K562 (cell line): ENCODE results near the gene CD4. TPM values are rescaled to one million over a fixed set of nuclear protein-coding genes. Genes with fewer than 3 reads are reported as not detected.

Experiments
- PHF8 ChIP-seq: fragments of 200-600 bp; sonication (generic); IDR thresholded peaks from 2 replicates; pipeline ENCODE4 v1.6.1; 2012; ENCODE audit warnings: mixed run types, mild to moderate bottlenecking, inconsistent platforms, low read length, moderate library complexity, borderline replicate concordance
- SAP30 ChIP-seq: fragments of 200-600 bp; sonication (generic); IDR thresholded peaks from 2 replicates; pipeline ENCODE4 v1.6.1; 2012; ENCODE audit warnings: borderline replicate concordance, low read depth, mild to moderate bottlenecking, moderate library complexity, low read length, control low read depth, inconsistent platforms; ENCODE audit not compliant: insufficient read depth, poor library complexity, severe bottlenecking
- TSC22D4 ChIP-seq: fragments of 450-650 bp; IDR thresholded peaks from 2 replicates; pipeline ENCODE4 v1.6.1; 2016; ENCODE audit warnings: missing genetic modification characterization, missing biosample characterization, control low read depth
- ZNF3 ChIP-seq: fragments of 250-450 bp; sonication (Bioruptor Pico); IDR thresholded peaks from 2 replicates; pipeline ENCODE4 v1.5.0; 2021; ENCODE audit warnings: mild to moderate bottlenecking, moderate library complexity
- ZNF695 ChIP-seq: fragments of 450-650 bp; formaldehyde crosslinking; IDR thresholded peaks from 2 replicates; pipeline ENCODE4 v1.4.0; 2020; ENCODE audit warnings: mild to moderate bottlenecking, moderate library complexity
- polyA plus RNA-seq, 8 experiments: library from polyadenylated mRNA; depleted of rRNA in 4 of 8; stranded (reverse) in 5 of 8; unstranded in 3 of 8; fragments of >200 nt; fragmentation: Nextera tagmentation in 2 of 8; fragmentation: Illumina TruSeq in 1 of 8; extraction: Ambion mirVana in 2 of 8; extraction: Trizol in 1 of 8; gene quantifications; 2 replicates each; pipeline versions ENCODE4 v1.2.1 to v1.2.3, GENCODE V29; 2011 to 2014; ENCODE audit warnings: inconsistent platforms in 1 of 8, missing spikeins in 1 of 8
- total RNA-seq, 7 experiments: library from RNA; depleted of rRNA in 6 of 7; stranded (reverse); fragments of >200 nt in 6 of 7; fragmentation: Illumina TruSeq in 2 of 7; extraction: Trizol in 2 of 7; gene quantifications; 2 replicates each; pipeline versions ENCODE4 v1.2.1 to v1.2.3, GENCODE V29; 2011 to 2021; ENCODE audit warnings: low replicate concordance in 1 of 7
- TF ChIP-seq, protein P1 (sequence below): fragments of 200-600 bp; sonication (generic); IDR thresholded peaks from one replicate; pipeline ENCODE4 v1.6.1; 2012; ENCODE audit warnings: mild to moderate bottlenecking, low read depth, low read length, inconsistent platforms
- TF ChIP-seq, protein P2 (sequence below): fragments of 450-650 bp; conservative IDR thresholded peaks from 2 replicates; pipeline ENCODE4 v1.6.1; 2016; ENCODE audit warnings: missing genetic modification characterization, low read depth, mild to moderate bottlenecking, control low read depth, missing compliant biosample characterization
- TF ChIP-seq, protein P3 (sequence below): fragments of 200-800 bp; sonication (Bioruptor generic); IDR thresholded peaks from 2 replicates; pipeline ENCODE4 v1.6.1; 2017; ENCODE audit warnings: missing genetic modification characterization, missing compliant biosample characterization
- TF ChIP-seq, protein P4 (sequence below): IDR thresholded peaks from 2 replicates; pipeline ENCODE4 v1.6.1; 2014; ENCODE audit warnings: antibody characterized with exemption

Gene CD4
- total and polyA plus RNA-seq, 9 of the 15 experiments (the other 6 are each of a cell fraction or from before 2014, with no cell fraction given), result 0.06 to 0.27 (median 0.09) TPM; not detected in 5

DNA sequence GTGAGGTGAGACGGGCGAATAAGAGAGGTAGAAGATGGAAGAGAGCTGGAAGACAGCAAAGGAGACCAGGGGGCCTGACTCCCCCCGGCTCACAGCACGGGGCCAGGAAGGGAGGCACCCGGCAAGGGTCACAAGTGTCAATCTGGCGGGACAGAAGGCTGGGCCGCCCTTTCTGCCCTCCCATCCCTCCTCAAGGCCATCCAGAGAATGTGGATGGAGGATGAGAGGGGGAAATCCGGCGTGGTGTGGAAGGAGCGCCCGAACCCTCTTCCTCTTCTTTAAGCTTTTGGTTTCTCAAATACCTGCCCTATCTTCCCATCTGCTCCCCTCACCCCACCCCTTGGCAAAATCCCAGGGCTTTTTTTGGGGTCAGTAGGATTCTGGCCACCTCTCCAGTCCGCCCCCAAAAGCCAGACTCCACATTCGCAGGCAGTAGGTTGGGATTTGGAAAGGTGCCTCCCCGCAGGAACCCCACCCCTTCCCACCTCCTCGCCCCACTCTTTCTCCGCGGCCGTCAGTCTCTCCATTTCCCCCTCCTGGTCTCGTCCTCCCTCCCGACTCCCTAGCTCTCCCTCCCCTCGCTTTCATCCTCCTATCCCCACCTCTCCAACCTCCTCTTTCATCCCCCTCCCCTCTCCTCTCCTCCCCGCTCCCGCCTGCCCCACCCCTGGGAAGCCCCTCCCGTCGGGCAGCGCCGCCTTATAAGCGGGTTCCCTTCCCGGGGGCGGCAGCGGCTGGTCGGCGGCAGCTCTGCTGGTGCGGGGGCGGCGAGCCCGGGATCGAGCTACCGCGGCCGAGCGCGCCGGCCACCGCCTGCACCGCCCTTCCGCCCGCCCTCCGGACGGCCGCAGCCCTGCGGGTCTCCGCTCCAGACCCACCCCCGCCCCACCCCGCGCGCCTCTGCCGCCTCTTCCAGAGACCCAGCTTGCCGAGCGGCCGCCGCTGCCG is 23.4 kb upstream of the CD4 start, which contains the start of gene PTMS (continued):
- TF ChIP-seq, protein P1, sequence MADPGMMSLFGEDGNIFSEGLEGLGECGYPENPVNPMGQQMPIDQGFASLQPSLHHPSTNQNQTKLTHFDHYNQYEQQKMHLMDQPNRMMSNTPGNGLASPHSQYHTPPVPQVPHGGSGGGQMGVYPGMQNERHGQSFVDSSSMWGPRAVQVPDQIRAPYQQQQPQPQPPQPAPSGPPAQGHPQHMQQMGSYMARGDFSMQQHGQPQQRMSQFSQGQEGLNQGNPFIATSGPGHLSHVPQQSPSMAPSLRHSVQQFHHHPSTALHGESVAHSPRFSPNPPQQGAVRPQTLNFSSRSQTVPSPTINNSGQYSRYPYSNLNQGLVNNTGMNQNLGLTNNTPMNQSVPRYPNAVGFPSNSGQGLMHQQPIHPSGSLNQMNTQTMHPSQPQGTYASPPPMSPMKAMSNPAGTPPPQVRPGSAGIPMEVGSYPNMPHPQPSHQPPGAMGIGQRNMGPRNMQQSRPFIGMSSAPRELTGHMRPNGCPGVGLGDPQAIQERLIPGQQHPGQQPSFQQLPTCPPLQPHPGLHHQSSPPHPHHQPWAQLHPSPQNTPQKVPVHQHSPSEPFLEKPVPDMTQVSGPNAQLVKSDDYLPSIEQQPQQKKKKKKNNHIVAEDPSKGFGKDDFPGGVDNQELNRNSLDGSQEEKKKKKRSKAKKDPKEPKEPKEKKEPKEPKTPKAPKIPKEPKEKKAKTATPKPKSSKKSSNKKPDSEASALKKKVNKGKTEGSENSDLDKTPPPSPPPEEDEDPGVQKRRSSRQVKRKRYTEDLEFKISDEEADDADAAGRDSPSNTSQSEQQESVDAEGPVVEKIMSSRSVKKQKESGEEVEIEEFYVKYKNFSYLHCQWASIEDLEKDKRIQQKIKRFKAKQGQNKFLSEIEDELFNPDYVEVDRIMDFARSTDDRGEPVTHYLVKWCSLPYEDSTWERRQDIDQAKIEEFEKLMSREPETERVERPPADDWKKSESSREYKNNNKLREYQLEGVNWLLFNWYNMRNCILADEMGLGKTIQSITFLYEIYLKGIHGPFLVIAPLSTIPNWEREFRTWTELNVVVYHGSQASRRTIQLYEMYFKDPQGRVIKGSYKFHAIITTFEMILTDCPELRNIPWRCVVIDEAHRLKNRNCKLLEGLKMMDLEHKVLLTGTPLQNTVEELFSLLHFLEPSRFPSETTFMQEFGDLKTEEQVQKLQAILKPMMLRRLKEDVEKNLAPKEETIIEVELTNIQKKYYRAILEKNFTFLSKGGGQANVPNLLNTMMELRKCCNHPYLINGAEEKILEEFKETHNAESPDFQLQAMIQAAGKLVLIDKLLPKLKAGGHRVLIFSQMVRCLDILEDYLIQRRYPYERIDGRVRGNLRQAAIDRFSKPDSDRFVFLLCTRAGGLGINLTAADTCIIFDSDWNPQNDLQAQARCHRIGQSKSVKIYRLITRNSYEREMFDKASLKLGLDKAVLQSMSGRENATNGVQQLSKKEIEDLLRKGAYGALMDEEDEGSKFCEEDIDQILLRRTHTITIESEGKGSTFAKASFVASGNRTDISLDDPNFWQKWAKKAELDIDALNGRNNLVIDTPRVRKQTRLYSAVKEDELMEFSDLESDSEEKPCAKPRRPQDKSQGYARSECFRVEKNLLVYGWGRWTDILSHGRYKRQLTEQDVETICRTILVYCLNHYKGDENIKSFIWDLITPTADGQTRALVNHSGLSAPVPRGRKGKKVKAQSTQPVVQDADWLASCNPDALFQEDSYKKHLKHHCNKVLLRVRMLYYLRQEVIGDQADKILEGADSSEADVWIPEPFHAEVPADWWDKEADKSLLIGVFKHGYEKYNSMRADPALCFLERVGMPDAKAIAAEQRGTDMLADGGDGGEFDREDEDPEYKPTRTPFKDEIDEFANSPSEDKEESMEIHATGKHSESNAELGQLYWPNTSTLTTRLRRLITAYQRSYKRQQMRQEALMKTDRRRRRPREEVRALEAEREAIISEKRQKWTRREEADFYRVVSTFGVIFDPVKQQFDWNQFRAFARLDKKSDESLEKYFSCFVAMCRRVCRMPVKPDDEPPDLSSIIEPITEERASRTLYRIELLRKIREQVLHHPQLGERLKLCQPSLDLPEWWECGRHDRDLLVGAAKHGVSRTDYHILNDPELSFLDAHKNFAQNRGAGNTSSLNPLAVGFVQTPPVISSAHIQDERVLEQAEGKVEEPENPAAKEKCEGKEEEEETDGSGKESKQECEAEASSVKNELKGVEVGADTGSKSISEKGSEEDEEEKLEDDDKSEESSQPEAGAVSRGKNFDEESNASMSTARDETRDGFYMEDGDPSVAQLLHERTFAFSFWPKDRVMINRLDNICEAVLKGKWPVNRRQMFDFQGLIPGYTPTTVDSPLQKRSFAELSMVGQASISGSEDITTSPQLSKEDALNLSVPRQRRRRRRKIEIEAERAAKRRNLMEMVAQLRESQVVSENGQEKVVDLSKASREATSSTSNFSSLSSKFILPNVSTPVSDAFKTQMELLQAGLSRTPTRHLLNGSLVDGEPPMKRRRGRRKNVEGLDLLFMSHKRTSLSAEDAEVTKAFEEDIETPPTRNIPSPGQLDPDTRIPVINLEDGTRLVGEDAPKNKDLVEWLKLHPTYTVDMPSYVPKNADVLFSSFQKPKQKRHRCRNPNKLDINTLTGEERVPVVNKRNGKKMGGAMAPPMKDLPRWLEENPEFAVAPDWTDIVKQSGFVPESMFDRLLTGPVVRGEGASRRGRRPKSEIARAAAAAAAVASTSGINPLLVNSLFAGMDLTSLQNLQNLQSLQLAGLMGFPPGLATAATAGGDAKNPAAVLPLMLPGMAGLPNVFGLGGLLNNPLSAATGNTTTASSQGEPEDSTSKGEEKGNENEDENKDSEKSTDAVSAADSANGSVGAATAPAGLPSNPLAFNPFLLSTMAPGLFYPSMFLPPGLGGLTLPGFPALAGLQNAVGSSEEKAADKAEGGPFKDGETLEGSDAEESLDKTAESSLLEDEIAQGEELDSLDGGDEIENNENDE, result no peak
- TF ChIP-seq PHF8 (peak; percentile 3; the same call in 1 of the 2 replicates), ZNF3 (CRISPR knock-in tag) (no peak), SAP30 (no peak), TSC22D4 (tag) (no peak), ZNF695 (CRISPR knock-in tag) (no peak)
- TF ChIP-seq, protein P2, sequence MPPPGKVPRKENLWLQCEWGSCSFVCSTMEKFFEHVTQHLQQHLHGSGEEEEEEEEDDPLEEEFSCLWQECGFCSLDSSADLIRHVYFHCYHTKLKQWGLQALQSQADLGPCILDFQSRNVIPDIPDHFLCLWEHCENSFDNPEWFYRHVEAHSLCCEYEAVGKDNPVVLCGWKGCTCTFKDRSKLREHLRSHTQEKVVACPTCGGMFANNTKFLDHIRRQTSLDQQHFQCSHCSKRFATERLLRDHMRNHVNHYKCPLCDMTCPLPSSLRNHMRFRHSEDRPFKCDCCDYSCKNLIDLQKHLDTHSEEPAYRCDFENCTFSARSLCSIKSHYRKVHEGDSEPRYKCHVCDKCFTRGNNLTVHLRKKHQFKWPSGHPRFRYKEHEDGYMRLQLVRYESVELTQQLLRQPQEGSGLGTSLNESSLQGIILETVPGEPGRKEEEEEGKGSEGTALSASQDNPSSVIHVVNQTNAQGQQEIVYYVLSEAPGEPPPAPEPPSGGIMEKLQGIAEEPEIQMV, result no peak
- TF ChIP-seq, protein P3, sequence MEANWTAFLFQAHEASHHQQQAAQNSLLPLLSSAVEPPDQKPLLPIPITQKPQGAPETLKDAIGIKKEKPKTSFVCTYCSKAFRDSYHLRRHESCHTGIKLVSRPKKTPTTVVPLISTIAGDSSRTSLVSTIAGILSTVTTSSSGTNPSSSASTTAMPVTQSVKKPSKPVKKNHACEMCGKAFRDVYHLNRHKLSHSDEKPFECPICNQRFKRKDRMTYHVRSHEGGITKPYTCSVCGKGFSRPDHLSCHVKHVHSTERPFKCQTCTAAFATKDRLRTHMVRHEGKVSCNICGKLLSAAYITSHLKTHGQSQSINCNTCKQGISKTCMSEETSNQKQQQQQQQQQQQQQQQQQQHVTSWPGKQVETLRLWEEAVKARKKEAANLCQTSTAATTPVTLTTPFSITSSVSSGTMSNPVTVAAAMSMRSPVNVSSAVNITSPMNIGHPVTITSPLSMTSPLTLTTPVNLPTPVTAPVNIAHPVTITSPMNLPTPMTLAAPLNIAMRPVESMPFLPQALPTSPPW, result peak; percentile 53; the same call in 1 of the 2 replicates
- TF ChIP-seq, protein P4, sequence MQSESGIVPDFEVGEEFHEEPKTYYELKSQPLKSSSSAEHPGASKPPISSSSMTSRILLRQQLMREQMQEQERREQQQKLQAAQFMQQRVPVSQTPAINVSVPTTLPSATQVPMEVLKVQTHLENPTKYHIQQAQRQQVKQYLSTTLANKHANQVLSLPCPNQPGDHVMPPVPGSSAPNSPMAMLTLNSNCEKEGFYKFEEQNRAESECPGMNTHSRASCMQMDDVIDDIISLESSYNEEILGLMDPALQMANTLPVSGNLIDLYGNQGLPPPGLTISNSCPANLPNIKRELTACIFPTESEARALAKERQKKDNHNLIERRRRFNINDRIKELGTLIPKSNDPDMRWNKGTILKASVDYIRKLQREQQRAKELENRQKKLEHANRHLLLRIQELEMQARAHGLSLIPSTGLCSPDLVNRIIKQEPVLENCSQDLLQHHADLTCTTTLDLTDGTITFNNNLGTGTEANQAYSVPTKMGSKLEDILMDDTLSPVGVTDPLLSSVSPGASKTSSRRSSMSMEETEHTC, result no peak
